GM12892 (cell line): ENCODE results near the gene GDAP1L1.
"Not testable (repeated sequence)": the region's sequence is repeated elsewhere in the genome, so short reads cannot be mapped to it uniquely, and the experiment has no call there.

Experiments
- POLR2A ChIP-seq: IDR thresholded peaks from 2 replicates; pipeline ENCODE4 v1.6.1; 2011; ENCODE audit warnings: low read depth, low read length, control low read depth
- TAF1 ChIP-seq: IDR thresholded peaks from 2 replicates; pipeline ENCODE4 v1.6.1; 2011; ENCODE audit warnings: low read depth, mild to moderate bottlenecking, control low read depth, low read length, borderline replicate concordance

DNA sequence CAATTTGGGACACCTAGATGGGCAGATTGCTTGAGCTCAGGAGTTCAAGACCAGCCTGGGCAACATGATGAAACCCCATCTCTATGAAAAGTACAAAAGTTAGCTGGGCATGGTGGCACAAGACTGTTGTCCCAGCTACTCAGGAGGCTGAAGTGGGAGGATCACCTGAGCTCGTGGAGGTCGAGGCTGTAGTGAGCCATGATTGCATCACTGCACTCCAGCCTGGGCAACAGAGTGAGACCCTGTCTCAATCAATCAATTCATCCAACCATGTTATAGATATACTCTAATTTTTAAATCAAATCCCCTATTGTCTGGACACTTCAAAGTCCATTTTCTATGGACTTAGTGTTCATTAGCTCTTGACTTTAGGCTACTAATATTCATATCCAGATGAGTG is 10.3 kb upstream of the GDAP1L1 start:
- not testable (repeated sequence) for TF ChIP-seq TAF1, POLR2A
